HS-5 (cell line): ENCODE results near the gene RAPGEF3.

Experiments
- DNase-seq: peaks from one replicate; pipeline ENCODE4 v3.0.0-alpha.2; 2012; ENCODE audit warnings: low read depth

RAPGEF3 gene

DNA sequence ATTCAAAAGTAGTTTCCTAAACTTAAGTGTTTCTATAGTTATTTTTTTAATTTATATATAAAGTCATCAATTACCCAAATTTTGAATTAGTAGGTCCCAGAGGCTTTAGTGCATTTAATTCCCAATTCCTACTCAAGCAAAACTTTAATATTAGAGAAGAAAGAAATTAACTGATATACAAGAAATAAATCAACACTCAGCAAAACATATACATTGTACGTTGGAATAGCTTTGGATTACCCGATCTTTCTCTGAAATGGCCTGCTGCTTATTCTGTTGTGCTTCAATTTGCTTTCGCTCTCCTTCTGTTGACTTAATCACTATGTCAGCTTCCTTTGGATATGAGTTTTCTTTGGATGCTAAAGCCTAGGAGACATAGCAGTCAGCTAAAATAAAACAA is 71.0 kb downstream of the RAPGEF3 start:
- DNase-seq = no peak

DNA sequence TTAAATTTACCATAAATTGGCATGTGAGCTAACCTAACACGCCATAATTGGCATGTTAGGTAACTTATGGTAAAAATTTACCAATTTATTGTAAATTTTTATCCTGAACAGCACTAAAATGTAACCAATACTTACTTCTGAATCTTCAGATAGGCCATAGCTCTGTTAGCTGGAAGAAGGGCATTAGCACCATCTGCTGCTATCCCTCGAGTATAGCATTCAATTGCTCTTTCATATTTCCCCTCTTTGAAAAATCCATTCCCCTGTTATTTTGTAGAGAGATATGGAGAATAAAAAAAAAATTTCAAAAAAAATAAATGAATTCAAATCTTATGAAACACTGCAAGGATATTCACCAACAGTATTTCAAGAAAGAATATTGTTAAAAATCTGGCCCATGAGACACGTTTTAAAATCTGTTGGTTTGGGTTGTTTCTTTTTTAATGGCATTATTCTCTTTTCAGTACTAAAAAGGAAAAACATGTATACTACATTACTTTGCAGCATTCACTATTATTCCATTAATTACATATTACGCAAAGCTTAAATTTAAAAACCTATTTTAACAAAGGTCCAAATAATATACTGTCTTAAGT is 71.9 kb downstream of the RAPGEF3 start:
- no peak for DNase-seq
